AG08396 (cell line): ENCODE measurements around the gene ATP5F1D.

ENCODE experiments used
- DNase-seq: peaks from one replicate; pipeline ENCODE4 v3.0.0; 2012; ENCODE audit warnings: low spot score, mixed read lengths

Gene ATP5F1D

GRCh38 chr19:1220976-1221903 lies 20.3 kb upstream of the ATP5F1D start:
- peak; percentile 90 for DNase-seq

GRCh38 chr19:1221904-1222255 lies 19.7 kb upstream of the ATP5F1D start:
- no peak for DNase-seq

GRCh38 chr19:1222394-1222793 lies 19.2 kb upstream of the ATP5F1D start:
- DNase-seq = no peak

GRCh38 chr19:1223018-1223855 lies 18.3 kb upstream of the ATP5F1D start:
- DNase-seq = peak; percentile 69

GRCh38 chr19:1224047-1224825 lies 17.3 kb upstream of the ATP5F1D start:
- no peak for DNase-seq

- no peak for DNase-seq
These were observed 16.7 kb upstream of the ATP5F1D start for GRCh38 chr19:1224847-1225246.

GRCh38 chr19:1225440-1226226 lies 15.9 kb upstream of the ATP5F1D start:
- DNase-seq = no peak

- DNase-seq = no peak
These were observed 15.4 kb upstream of the ATP5F1D start for GRCh38 chr19:1226227-1226518.

- DNase-seq = no peak
These were observed 14.8 kb upstream of the ATP5F1D start for GRCh38 chr19:1226522-1227303.

- no peak for DNase-seq
These were observed 14.1 kb upstream of the ATP5F1D start for GRCh38 chr19:1227304-1228054.

GRCh38 chr19:1228161-1228957 lies 13.2 kb upstream of the ATP5F1D start:
- no peak for DNase-seq

GRCh38 chr19:1229056-1229923 lies 12.3 kb upstream of the ATP5F1D start:
- no peak for DNase-seq

GRCh38 chr19:1229924-1230782 lies 11.4 kb upstream of the ATP5F1D start:
- DNase-seq = no peak

GRCh38 chr19:1230783-1231489 lies 10.6 kb upstream of the ATP5F1D start:
- DNase-seq = no peak

GRCh38 chr19:1231729-1232637 lies 9.6 kb upstream of the ATP5F1D start:
- DNase-seq = no peak

- peak; percentile 68 for DNase-seq
These were observed 8.9 kb upstream of the ATP5F1D start for GRCh38 chr19:1232652-1233072.
